Astrocyte (in vitro differentiated cells and primary cell): ENCODE results near the gene RAB40C. TPM values are rescaled to one million over a fixed set of nuclear protein-coding genes. Genes with fewer than 3 reads are reported as not detected.
A peak's percentile ranks its signal among the peaks of the same experiment; 100 is the strongest.

Source experiments
- DNase-seq: peaks from one replicate; pipeline ENCODE4 v3.0.0-alpha.2; 2010; ENCODE audit warnings: low read depth
- FAIRE-seq: peaks from 2 replicates; lab custom pipeline; 2011; peaks lifted over from hg19 to GRCh38; lab: Jason Lieb, UNC
- H2AFZ ChIP-seq: 2 replicates; pipeline ENCODE4 v1.6.0; 2012; ENCODE audit warnings: low read depth, low read length, inconsistent platforms
- H3K27ac ChIP-seq: 2 replicates; pipeline ENCODE4 v1.5.1; 2011; ENCODE audit warnings: low read depth, low read length, inconsistent platforms
- H3K27me3 ChIP-seq: 2 replicates; pipeline ENCODE4 v1.6.0; 2011; ENCODE audit warnings: low read length, inconsistent platforms; ENCODE audit not compliant: insufficient read depth
- H3K36me3 ChIP-seq: 2 replicates; pipeline ENCODE4 v1.5.1; 2011; ENCODE audit warnings: low read length, inconsistent platforms; ENCODE audit not compliant: insufficient read depth
- H3K4me1 ChIP-seq: 2 replicates; pipeline ENCODE4 v1.5.1; 2011; ENCODE audit warnings: low read length, inconsistent platforms; ENCODE audit not compliant: insufficient read depth
- H3K4me2 ChIP-seq: 2 replicates; pipeline ENCODE4 v1.6.0; 2012; ENCODE audit warnings: low read length, inconsistent platforms
- H3K4me3 ChIP-seq: 2 replicates; pipeline ENCODE4 v1.5.1; 2011; ENCODE audit warnings: low read depth, mild to moderate bottlenecking, low read length, inconsistent platforms; ENCODE audit not compliant: insufficient read depth
- H3K79me2 ChIP-seq: 2 replicates; pipeline ENCODE4 v1.6.0; 2012; ENCODE audit warnings: mild to moderate bottlenecking, low read length, inconsistent platforms; ENCODE audit not compliant: insufficient read depth
- H3K9ac ChIP-seq: 2 replicates; pipeline ENCODE4 v1.6.0; 2012; ENCODE audit warnings: mild to moderate bottlenecking, low read length, inconsistent platforms
- H3K9me3 ChIP-seq: 2 replicates; pipeline ENCODE4 v1.5.1; 2012; ENCODE audit warnings: low read depth, mild to moderate bottlenecking, low read length, inconsistent platforms; ENCODE audit not compliant: insufficient read depth
- H4K20me1 ChIP-seq: 2 replicates; pipeline ENCODE4 v1.6.0; 2012; ENCODE audit warnings: low read length, inconsistent platforms; ENCODE audit not compliant: insufficient read depth
- H3K27ac Mint-ChIP-seq: one replicate; pipeline ENCODE4 v1.8.0; 2021; ENCODE audit warnings: mild to moderate bottlenecking, mixed read lengths; ENCODE audit not compliant: unreplicated experiment
- H3K27me3 Mint-ChIP-seq: one replicate; pipeline ENCODE4 v1.8.0; 2021; ENCODE audit warnings: low read depth, mixed read lengths; ENCODE audit not compliant: unreplicated experiment
- H3K36me3 Mint-ChIP-seq: one replicate; pipeline ENCODE4 v1.8.0; 2021; ENCODE audit warnings: low read depth, mixed read lengths; ENCODE audit not compliant: unreplicated experiment
- H3K4me1 Mint-ChIP-seq: one replicate; pipeline ENCODE4 v1.8.0; 2021; ENCODE audit warnings: low read depth, mixed read lengths; ENCODE audit not compliant: unreplicated experiment
- H3K4me3 Mint-ChIP-seq: one replicate; pipeline ENCODE4 v1.8.0; 2021; ENCODE audit warnings: mild to moderate bottlenecking, moderate library complexity, mixed read lengths; ENCODE audit not compliant: unreplicated experiment
- H3K9me3 Mint-ChIP-seq: one replicate; pipeline ENCODE4 v1.8.0; 2021; ENCODE audit warnings: mild to moderate bottlenecking, mixed read lengths; ENCODE audit not compliant: unreplicated experiment
- CTCF ChIP-seq: IDR thresholded peaks from 2 replicates; pipeline ENCODE4 v1.5.1; 2011; ENCODE audit warnings: low read depth, mild to moderate bottlenecking, inconsistent platforms, low read length, moderate library complexity; ENCODE audit not compliant: insufficient read depth
- EZH2 ChIP-seq: IDR thresholded peaks from 2 replicates; pipeline ENCODE4 v1.6.1; 2012; ENCODE audit warnings: mild to moderate bottlenecking, low read length, inconsistent platforms; ENCODE audit not compliant: insufficient read depth
- total RNA-seq: library from RNA; stranded (reverse); gene quantifications from 2 replicates; pipeline ENCODE4 v1.2.1, GENCODE V29; 2021

The RAB40C gene
- total RNA-seq, 1 donor from 2014 or later, result 13.0 TPM

GRCh38 chr16:641326-642188, 51.7 kb downstream of the RAB40C start, which contains the start of gene MCRIP2:
TSS of gene MCRIP2 (plus strand) at chr16:641828. CDS start at chr16:641992, 164 bp downstream.
- peak; percentile 28 for DNase-seq
- H3K27me3 ChIP-seq, result no peaks in the 10 kb centered on the region

GRCh38 chr16:642189-643049, 52.6 kb downstream of the RAB40C start:
- no peaks in the 10 kb centered on the region for H3K36me3 Mint-ChIP-seq
- no peaks in the 10 kb centered on the region for H3K27me3 Mint-ChIP-seq
- Histone ChIP-seq H3K4me2 (peak overlapping the region; percentile 86), H3K4me1 (peaks cover 6% of the 10 kb centered on the region), H3K9ac (peak overlapping the region; percentile 67), H4K20me1 (no peaks in the 10 kb centered on the region), H3K9me3 (no peaks in the 10 kb centered on the region), H2AFZ (peak overlapping the region; percentile 71), H3K4me3 (peak overlapping the region; percentile 52), H3K27ac (no peak overlapping the region), H3K36me3 (no peaks in the 10 kb centered on the region), H3K27me3 (no peaks in the 10 kb centered on the region), H3K79me2 (no peaks in the 10 kb centered on the region)
- no peak overlapping the region for H3K27ac Mint-ChIP-seq
- no peaks in the 10 kb centered on the region for H3K4me1 Mint-ChIP-seq
- H3K9me3 Mint-ChIP-seq, result no peaks in the 10 kb centered on the region
- FAIRE-seq, result no peak
- DNase-seq, result no peak
- no peak for TF ChIP-seq CTCF
- no peak for TF ChIP-seq EZH2
- H3K4me3 Mint-ChIP-seq, result peak overlapping the region; percentile 76

More at GRCh38 chr16:641326-642188, 51.7 kb downstream of the RAB40C start, which contains the start of gene MCRIP2:
- Histone ChIP-seq H2AFZ (peak within 1 kb of the TSS; percentile 91), H4K20me1 (no peaks in the 10 kb centered on the region), H3K27ac (no peak within 1 kb of the TSS), H3K9ac (peak within 1 kb of the TSS; percentile 67), H3K79me2 (no peaks in the 10 kb centered on the region), H3K4me2 (peak within 1 kb of the TSS; percentile 86), H3K36me3 (no peaks in the 10 kb centered on the region), H3K9me3 (no peaks in the 10 kb centered on the region), H3K4me3 (peak within 1 kb of the TSS; percentile 52), H3K4me1 (peaks cover 8% of the 10 kb centered on the region)
- TF ChIP-seq EZH2, result no peak
- TF ChIP-seq CTCF, result no peak
- Mint-ChIP-seq H3K4me1 (no peaks in the 10 kb centered on the region), H3K27ac (no peak within 1 kb of the TSS), H3K36me3 (no peaks in the 10 kb centered on the region), H3K27me3 (no peaks in the 10 kb centered on the region), H3K4me3 (peak within 1 kb of the TSS; percentile 76), H3K9me3 (no peaks in the 10 kb centered on the region)
- no peak for FAIRE-seq
